ENCODE data around the gene SWAP70. TPM values are rescaled to one million over a fixed set of nuclear protein-coding genes. Genes with fewer than 3 reads are reported as not detected.
A peak's percentile ranks its signal among the peaks of the same experiment; 100 is the strongest.

Gene SWAP70
- total RNA-seq, 1 experiment from 2014 or later: 18.6 TPM

DNA sequence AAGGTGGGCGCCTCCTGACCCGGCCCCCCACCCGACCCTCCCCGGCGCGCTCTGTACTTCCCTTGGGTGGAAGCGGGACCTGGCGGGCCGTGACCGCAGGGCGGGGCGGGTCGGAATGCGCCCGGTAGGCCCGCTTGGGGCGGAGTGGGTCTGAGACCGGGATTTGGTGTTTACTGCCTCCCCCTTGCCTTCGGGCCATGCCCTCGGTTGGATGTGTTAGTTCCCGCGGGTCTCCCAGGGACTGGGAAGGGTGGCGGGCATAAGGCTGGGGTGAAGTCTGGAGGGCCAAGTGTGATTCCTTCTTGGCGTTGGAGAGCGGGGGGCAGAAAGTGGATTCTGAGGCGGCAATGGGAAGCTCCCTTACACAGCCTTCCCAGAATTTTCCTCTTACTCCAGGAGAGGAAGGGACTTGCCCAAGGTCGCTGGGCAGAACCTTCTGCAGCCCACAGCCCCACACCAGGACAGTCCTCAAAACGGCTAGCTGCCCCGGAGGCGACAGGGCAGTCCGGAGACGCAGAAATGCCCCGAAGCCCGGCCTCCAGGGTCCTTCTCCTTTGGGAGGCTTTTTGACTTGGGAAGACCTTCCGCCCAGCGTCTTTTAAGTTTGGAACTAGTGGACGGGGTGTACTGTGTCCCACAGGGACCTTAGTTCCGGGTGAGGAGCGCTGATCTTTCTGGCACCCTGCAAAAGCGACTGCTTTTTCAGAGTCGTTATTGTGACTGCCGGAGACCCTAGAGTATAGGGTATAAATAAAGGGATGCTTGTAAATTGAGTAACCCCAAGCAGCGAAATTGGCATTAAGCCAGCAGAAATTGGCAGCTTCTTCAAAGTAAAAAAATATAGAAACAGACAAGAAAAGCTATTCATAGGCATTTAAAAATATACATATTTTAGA lies 647 bp downstream of the SWAP70 start:
- H3K79me2 ChIP-seq (ENCODE audit: low read depth): peaks cover 4% of the 10 kb centered on the region; the same call in 1 of the 2 replicates
- peak overlapping the region; percentile 66 for H3K4me3 ChIP-seq
- intact Hi-C loops (cut with micrococcal nuclease; ENCODE audit: unreplicated experiment): no loop called here
- no peaks in the 10 kb centered on the region for H3K36me3 ChIP-seq (ENCODE audit: low read depth)
- H3K9me3 ChIP-seq (ENCODE audit: insufficient read depth, low read depth): peaks cover 6% of the 10 kb centered on the region; the same call in 1 of the 2 replicates
- H3K9me2 ChIP-seq (ENCODE audit: insufficient read depth): no peaks in the 10 kb centered on the region
- no peak overlapping the region for H3K27ac ChIP-seq
- peak overlapping the region; percentile 76 for H3K4me2 ChIP-seq
- H3F3A ChIP-seq (ENCODE audit: insufficient read depth, low read depth): no peaks in the 10 kb centered on the region
- no peaks in the 10 kb centered on the region for H4K20me1 ChIP-seq (ENCODE audit: insufficient read depth)
- ChIA-PET POLR2A (ENCODE audit: unreplicated experiment) (no interaction called here), CTCF (interaction anchor here (0.7 kb wide), 1 partner anchor 138 kb away, joined by 15 read pairs; no protein-coding TSS in a partner anchor)
- DNase-seq: peak in 1 of 2 experiments; percentile 38
- no peaks in the 10 kb centered on the region for H3K4me1 ChIP-seq (replicated peaks; ENCODE audit: insufficient read depth)
- no peaks in the 10 kb centered on the region for H3K27me3 ChIP-seq (ENCODE audit: insufficient read depth, low read depth)
- H2AFZ ChIP-seq: peak overlapping the region; percentile 96
- BruUV-seq (replicated peaks): TSS peak; percentile 60
- TF ChIP-seq, protein P1, sequence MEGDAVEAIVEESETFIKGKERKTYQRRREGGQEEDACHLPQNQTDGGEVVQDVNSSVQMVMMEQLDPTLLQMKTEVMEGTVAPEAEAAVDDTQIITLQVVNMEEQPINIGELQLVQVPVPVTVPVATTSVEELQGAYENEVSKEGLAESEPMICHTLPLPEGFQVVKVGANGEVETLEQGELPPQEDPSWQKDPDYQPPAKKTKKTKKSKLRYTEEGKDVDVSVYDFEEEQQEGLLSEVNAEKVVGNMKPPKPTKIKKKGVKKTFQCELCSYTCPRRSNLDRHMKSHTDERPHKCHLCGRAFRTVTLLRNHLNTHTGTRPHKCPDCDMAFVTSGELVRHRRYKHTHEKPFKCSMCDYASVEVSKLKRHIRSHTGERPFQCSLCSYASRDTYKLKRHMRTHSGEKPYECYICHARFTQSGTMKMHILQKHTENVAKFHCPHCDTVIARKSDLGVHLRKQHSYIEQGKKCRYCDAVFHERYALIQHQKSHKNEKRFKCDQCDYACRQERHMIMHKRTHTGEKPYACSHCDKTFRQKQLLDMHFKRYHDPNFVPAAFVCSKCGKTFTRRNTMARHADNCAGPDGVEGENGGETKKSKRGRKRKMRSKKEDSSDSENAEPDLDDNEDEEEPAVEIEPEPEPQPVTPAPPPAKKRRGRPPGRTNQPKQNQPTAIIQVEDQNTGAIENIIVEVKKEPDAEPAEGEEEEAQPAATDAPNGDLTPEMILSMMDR (conservative IDR thresholded peaks at IDR 0.05): no peak
- no peak for TF ChIP-seq EZH2 (IDR thresholded peaks at IDR 0.05; ENCODE audit: low read depth)

DNA sequence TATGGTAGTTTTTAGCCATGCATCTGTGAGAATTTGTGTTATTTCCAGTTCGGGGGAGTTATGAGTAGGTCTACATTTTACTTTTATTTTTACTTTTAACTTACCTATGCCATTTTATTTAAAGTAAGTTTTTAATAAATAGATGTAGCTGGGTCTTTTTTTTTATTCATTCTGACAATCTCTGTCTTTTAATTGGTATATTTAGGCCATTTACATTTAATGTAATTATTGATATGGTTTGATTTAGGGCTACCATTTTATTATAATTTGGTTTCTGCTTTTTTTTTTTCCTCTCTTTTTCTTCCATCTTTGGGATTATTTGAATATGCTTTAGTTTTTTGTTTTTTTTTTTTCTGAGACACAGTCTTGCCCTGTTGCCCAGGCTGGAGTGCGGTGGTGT lies 1.9 kb downstream of the SWAP70 start:
- peaks cover 4% of the 10 kb centered on the region; the same call in 1 of the 2 replicates for H3K79me2 ChIP-seq (ENCODE audit: low read depth)

DNA sequence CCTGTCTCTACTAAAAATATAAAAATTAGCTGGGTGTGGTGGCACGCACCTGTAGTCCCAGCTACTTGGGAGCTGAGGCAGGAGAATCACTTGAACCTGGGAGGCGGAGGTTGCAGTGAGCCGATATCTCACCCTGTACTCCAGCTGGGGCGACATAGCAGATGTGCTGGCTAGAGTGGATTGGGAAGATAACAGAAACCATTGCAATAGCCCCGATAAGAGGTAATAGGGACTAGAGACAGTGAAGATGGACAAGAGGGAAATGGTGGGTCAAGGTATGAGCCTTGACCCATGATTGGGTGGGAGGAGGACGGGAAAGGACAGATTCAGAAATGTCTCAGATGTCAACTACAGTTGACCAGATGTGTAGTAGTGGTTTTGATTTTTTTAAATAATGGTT lies 6.1 kb downstream of the SWAP70 start:
- H2AFZ ChIP-seq: no peak overlapping the region
- H3K9me3 ChIP-seq (ENCODE audit: insufficient read depth, low read depth): peaks cover 6% of the 10 kb centered on the region; the same call in 1 of the 2 replicates
- no peaks in the 10 kb centered on the region; the same call in 1 of the 2 replicates for H3K79me2 ChIP-seq (ENCODE audit: low read depth)
- H3K27ac ChIP-seq: no peak overlapping the region
- no peaks in the 10 kb centered on the region for H3K36me3 ChIP-seq (ENCODE audit: low read depth)
- no peaks in the 10 kb centered on the region for H3K4me1 ChIP-seq (replicated peaks; ENCODE audit: insufficient read depth)
- ChIA-PET POLR2A (ENCODE audit: unreplicated experiment) (interaction anchor here (0.9 kb wide), 1 partner anchor 647 kb away, joined by 12 read pairs; no protein-coding TSS in a partner anchor), CTCF (interaction anchor here (0.7 kb wide), 1 partner anchor 407 kb away, joined by 3 read pairs; no protein-coding TSS in a partner anchor)
- no peaks in the 10 kb centered on the region for H3K9me2 ChIP-seq (ENCODE audit: insufficient read depth)
- no peaks in the 10 kb centered on the region for H3K27me3 ChIP-seq (ENCODE audit: insufficient read depth, low read depth)
- no peak overlapping the region for H3K4me2 ChIP-seq
- no peaks in the 10 kb centered on the region for H3F3A ChIP-seq (ENCODE audit: insufficient read depth, low read depth)
- H3K4me3 ChIP-seq: no peak overlapping the region
- H4K20me1 ChIP-seq (ENCODE audit: insufficient read depth): no peaks in the 10 kb centered on the region
- BruUV-seq (replicated peaks): no TSS peak
- no peak for DNase-seq
- intact Hi-C loops (cut with micrococcal nuclease; ENCODE audit: unreplicated experiment): no loop called here
- TF ChIP-seq EZH2 (IDR thresholded peaks at IDR 0.05; ENCODE audit: low read depth): no peak
- TF ChIP-seq, protein P1 (conservative IDR thresholded peaks at IDR 0.05): no peak

More for the DNA sequence above, 1.9 kb downstream of the SWAP70 start:
- ChIA-PET CTCF (no interaction called here), POLR2A (ENCODE audit: unreplicated experiment) (no interaction called here)
- Histone ChIP-seq H3F3A (ENCODE audit: insufficient read depth, low read depth) (no peaks in the 10 kb centered on the region), H2AFZ (no peak overlapping the region), H3K4me3 (no peak overlapping the region), H3K9me2 (ENCODE audit: insufficient read depth) (no peaks in the 10 kb centered on the region), H3K4me1 (replicated peaks; ENCODE audit: insufficient read depth) (no peaks in the 10 kb centered on the region), H3K36me3 (ENCODE audit: low read depth) (no peaks in the 10 kb centered on the region), H3K9me3 (ENCODE audit: insufficient read depth, low read depth) (peaks cover 6% of the 10 kb centered on the region; the same call in 1 of the 2 replicates), H3K27me3 (ENCODE audit: insufficient read depth, low read depth) (no peaks in the 10 kb centered on the region), H3K27ac (no peak overlapping the region), H3K4me2 (no peak overlapping the region), H4K20me1 (ENCODE audit: insufficient read depth) (no peaks in the 10 kb centered on the region)
- BruUV-seq (replicated peaks): no TSS peak
- DNase-seq: no peak
- intact Hi-C loops (cut with micrococcal nuclease; ENCODE audit: unreplicated experiment): no loop called here
- TF ChIP-seq, protein P1 (conservative IDR thresholded peaks at IDR 0.05): no peak
- TF ChIP-seq EZH2 (IDR thresholded peaks at IDR 0.05; ENCODE audit: low read depth): no peak

Measured in PC-9 (cell line).